ENCODE measurements around the gene SPOP.

GRCh38 chr17:49603238-49603637 is 74.7 kb downstream of the SPOP start:
- TF ChIP-seq POLR2AphosphoS5 (IDR thresholded peaks at IDR 0.05; ENCODE audit: low read depth, low read length) (no peak), TAF1 (IDR thresholded peaks at IDR 0.05; ENCODE audit: borderline replicate concordance, insufficient read depth, low read length) (no peak), REST (IDR thresholded peaks at IDR 0.05; ENCODE audit: insufficient read depth in 1 of 2, low read depth in 2 of 2, low read length in 2 of 2) (no peak), SIN3A (IDR thresholded peaks at IDR 0.05; ENCODE audit: borderline replicate concordance, insufficient read depth, low read length) (no peak)
